ENCODE measurements around the gene HMCN2. TPM values are rescaled to one million over a fixed set of nuclear protein-coding genes. Genes with fewer than 3 reads are reported as not detected.

HMCN2 gene
- total RNA-seq, 1 donor from 2014 or later, result 9.3 TPM

GRCh38 chr9:130343445-130343918 lies 77.9 kb downstream of the HMCN2 start:
- Mint-ChIP-seq H3K4me3 (ENCODE audit: unreplicated experiment) (no peak overlapping the region), H3K27ac (ENCODE audit: unreplicated experiment) (no peak overlapping the region), H3K36me3 (ENCODE audit: unreplicated experiment) (no peaks in the 10 kb centered on the region), H3K4me1 (ENCODE audit: low read depth, unreplicated experiment) (peaks cover 2% of the 10 kb centered on the region), H3K9me3 (ENCODE audit: unreplicated experiment) (peaks cover 4% of the 10 kb centered on the region), H3K27me3 (ENCODE audit: unreplicated experiment) (no peaks in the 10 kb centered on the region)
- peak; percentile 94 for TF ChIP-seq CTCF (IDR thresholded peaks at IDR 0.05; ENCODE audit: partially characterized antibody, unreplicated experiment)
- DNase-seq, result peak; percentile 82

- Mint-ChIP-seq H3K4me3 (ENCODE audit: unreplicated experiment) (no peak overlapping the region), H3K27me3 (ENCODE audit: unreplicated experiment) (peaks cover 1% of the 10 kb centered on the region), H3K27ac (ENCODE audit: unreplicated experiment) (no peak overlapping the region), H3K4me1 (ENCODE audit: low read depth, unreplicated experiment) (peaks cover 2% of the 10 kb centered on the region), H3K36me3 (ENCODE audit: unreplicated experiment) (no peaks in the 10 kb centered on the region), H3K9me3 (ENCODE audit: unreplicated experiment) (peaks cover 6% of the 10 kb centered on the region)
- TF ChIP-seq CTCF (IDR thresholded peaks at IDR 0.05; ENCODE audit: partially characterized antibody, unreplicated experiment), result no peak
- DNase-seq, result no peak
Observed at GRCh38 chr9:130344366-130344765, 78.8 kb downstream of the HMCN2 start.

GRCh38 chr9:130345009-130345896 lies 79.7 kb downstream of the HMCN2 start:
- Mint-ChIP-seq H3K4me1 (ENCODE audit: low read depth, unreplicated experiment) (peaks cover 2% of the 10 kb centered on the region), H3K36me3 (ENCODE audit: unreplicated experiment) (no peaks in the 10 kb centered on the region), H3K27me3 (ENCODE audit: unreplicated experiment) (peaks cover 1% of the 10 kb centered on the region), H3K27ac (ENCODE audit: unreplicated experiment) (no peak overlapping the region), H3K4me3 (ENCODE audit: unreplicated experiment) (no peak overlapping the region), H3K9me3 (ENCODE audit: unreplicated experiment) (peaks cover 6% of the 10 kb centered on the region)
- no peak for DNase-seq
- no peak for TF ChIP-seq CTCF (IDR thresholded peaks at IDR 0.05; ENCODE audit: partially characterized antibody, unreplicated experiment)

- H3K4me3 Mint-ChIP-seq (ENCODE audit: unreplicated experiment), result no peak overlapping the region
- no peak for TF ChIP-seq CTCF (IDR thresholded peaks at IDR 0.05; ENCODE audit: partially characterized antibody, unreplicated experiment)
- H3K27me3 Mint-ChIP-seq (ENCODE audit: unreplicated experiment), result peaks cover 1% of the 10 kb centered on the region
- H3K4me1 Mint-ChIP-seq (ENCODE audit: low read depth, unreplicated experiment), result peaks cover 2% of the 10 kb centered on the region
- DNase-seq, result no peak
- H3K36me3 Mint-ChIP-seq (ENCODE audit: unreplicated experiment), result no peaks in the 10 kb centered on the region
- no peak overlapping the region for H3K27ac Mint-ChIP-seq (ENCODE audit: unreplicated experiment)
- H3K9me3 Mint-ChIP-seq (ENCODE audit: unreplicated experiment), result peaks cover 6% of the 10 kb centered on the region
Observed at GRCh38 chr9:130345897-130346385, 80.4 kb downstream of the HMCN2 start.

- Mint-ChIP-seq H3K27ac (ENCODE audit: unreplicated experiment) (no peak overlapping the region), H3K36me3 (ENCODE audit: unreplicated experiment) (no peaks in the 10 kb centered on the region), H3K9me3 (ENCODE audit: unreplicated experiment) (peaks cover 6% of the 10 kb centered on the region), H3K4me1 (ENCODE audit: low read depth, unreplicated experiment) (peaks cover 2% of the 10 kb centered on the region), H3K4me3 (ENCODE audit: unreplicated experiment) (no peak overlapping the region), H3K27me3 (ENCODE audit: unreplicated experiment) (peaks cover 1% of the 10 kb centered on the region)
- TF ChIP-seq CTCF (IDR thresholded peaks at IDR 0.05; ENCODE audit: partially characterized antibody, unreplicated experiment), result no peak
- no peak for DNase-seq
Observed at GRCh38 chr9:130346431-130346830, 80.9 kb downstream of the HMCN2 start.

Measured in glutamatergic neuron (in vitro differentiated cells).